HCT116 (cell line): ENCODE measurements around the gene HDAC8. TPM values are rescaled to one million over a fixed set of nuclear protein-coding genes. Genes with fewer than 3 reads are reported as not detected.

Experiments used
- ATAC-seq: fragments of 200-7000 bp; cut with Tn5 transposase; 2 replicates; pipeline ENCODE4 v1.9.1; 2020; ENCODE audit warnings: mild to moderate bottlenecking, moderate library complexity
- BruUV-seq: library from RNA; stranded (reverse); fragments of 400-500 nt; replicated peaks from 2 replicates; lab custom pipeline; 2021; lab: Mats Ljungman, UMichigan
- CTCF ChIA-PET: fragments of 300-600 bp; sonication (Branson Sonifier 250); formaldehyde crosslinking; loops from one replicate; lab custom pipeline; 2021; ENCODE audit warnings: antibody characterized with exemption; lab: Charles Lee
- POLR2A ChIA-PET: fragments of 300-600, 350-600 bp; sonication (Branson Sonifier 250); formaldehyde crosslinking; loops from one replicate; lab custom pipeline; 2021; ENCODE audit warnings: antibody characterized with exemption; lab: Charles Lee
- RAD21 ChIA-PET, 2 experiments: fragments of 300-600 bp; sonication (Branson Sonifier 250); formaldehyde crosslinking; loops; one replicate each; lab custom pipeline; 2023; ENCODE audit warnings: low total read pairs in 2 of 2; ENCODE audit not compliant: uncharacterized antibody in 2 of 2, unreplicated experiment in 2 of 2, low non-redundant PET in 1 of 2; lab: Charles Lee
- DNase-seq: peaks from one replicate; pipeline ENCODE4 v3.0.0-alpha.2; 2010; ENCODE audit warnings: low read depth, low spot score
- H2AFZ ChIP-seq: fragments of 200-600 bp; shearing (Covaris generic), sonication (generic); 2 replicates; pipeline ENCODE4 v1.6.1; 2017; ENCODE audit warnings: low read depth, mixed run types, mixed read lengths, antibody characterized with exemption, low read length; ENCODE audit not compliant: poor library complexity, severe bottlenecking
- H3K27ac ChIP-seq: 2 replicates; pipeline ENCODE4 v1.5.1; 2012; ENCODE audit warnings: low read depth, low read length
- H3K27me3 ChIP-seq: fragments of 200-600 bp; sonication (generic); 2 replicates; pipeline ENCODE4 v1.6.1; 2016; ENCODE audit warnings: mixed run types, low read length, mixed read lengths; ENCODE audit not compliant: insufficient read depth
- H3K36me3 ChIP-seq, 2 experiments: fragments of 200-500 bp in 1 of 2; fragments of 200-600 bp in 1 of 2; sonication (Bioruptor generic) in 1 of 2; sonication (generic) in 1 of 2; 2 replicates each; pipeline versions ENCODE4 v1.5.1 to v1.6.1; 2014 to 2016; ENCODE audit warnings: low read length in 2 of 2, inconsistent platforms in 1 of 2, mixed read lengths in 1 of 2, mixed run types in 1 of 2; ENCODE audit not compliant: insufficient read depth in 2 of 2, control insufficient read depth in 1 of 2
- H3K4me1 ChIP-seq, 2 experiments: fragments of 200-600 bp in 1 of 2; sonication (generic) in 1 of 2; 2 replicates each; pipeline versions ENCODE4 v1.5.1 to v1.6.1; 2012 to 2017; ENCODE audit warnings: low read length in 2 of 2, inconsistent platforms in 1 of 2, mild to moderate bottlenecking in 1 of 2, mixed read lengths in 1 of 2, mixed run types in 1 of 2, moderate library complexity in 1 of 2; ENCODE audit not compliant: insufficient read depth in 2 of 2, control insufficient read depth in 1 of 2
- H3K4me2 ChIP-seq: fragments of 200-600 bp; sonication (generic); 2 replicates; pipeline ENCODE4 v1.6.1; 2017; ENCODE audit warnings: mixed run types, low read length, mixed read lengths
- H3K4me3 ChIP-seq, 2 experiments: fragments of 200-600 bp in 1 of 2; sonication (generic) in 1 of 2; replicated peaks in 1 of 2; 2 replicates each; pipeline ENCODE4 v1.5.1; 2011 to 2016; ENCODE audit warnings: low read length in 2 of 2, control low read depth in 1 of 2, low read depth in 1 of 2, mild to moderate bottlenecking in 1 of 2, mixed read lengths in 1 of 2, mixed run types in 1 of 2
- H3K79me2 ChIP-seq: fragments of 200-600 bp; sonication (generic); 2 replicates; pipeline ENCODE4 v1.6.1; 2017; ENCODE audit warnings: mild to moderate bottlenecking, mixed run types, low read length, moderate library complexity, mixed read lengths; ENCODE audit not compliant: insufficient read depth
- H3K9ac ChIP-seq: fragments of 200-600 bp; sonication (generic); 2 replicates; pipeline ENCODE4 v1.6.1; 2016; ENCODE audit warnings: low read length, mixed read lengths
- H3K9me2 ChIP-seq: fragments of 200-600 bp; sonication (generic), shearing (Covaris generic); 2 replicates; pipeline ENCODE4 v1.6.1; 2017; ENCODE audit warnings: mixed run types, mild to moderate bottlenecking, moderate library complexity; ENCODE audit not compliant: insufficient read depth
- H3K9me3 ChIP-seq, 2 experiments: fragments of 200-500 bp in 1 of 2; fragments of 200-600 bp in 1 of 2; sonication (Bioruptor generic) in 1 of 2; sonication (generic) in 1 of 2; 2 replicates each; pipeline ENCODE4 v1.6.1; 2014 to 2017; ENCODE audit warnings: low read length in 2 of 2, mixed read lengths in 2 of 2, inconsistent platforms in 1 of 2, low read depth in 1 of 2, mild to moderate bottlenecking in 1 of 2, mixed run types in 1 of 2, moderate library complexity in 1 of 2; ENCODE audit not compliant: control insufficient read depth in 1 of 2, insufficient read depth in 1 of 2
- H4K20me1 ChIP-seq: fragments of 200-600 bp; sonication (generic), shearing (Covaris generic); 2 replicates; pipeline ENCODE4 v1.6.1; 2017; ENCODE audit warnings: mixed run types, mild to moderate bottlenecking, moderate library complexity; ENCODE audit not compliant: insufficient read depth
- CEBPB ChIP-seq: IDR thresholded peaks from 2 replicates; pipeline ENCODE4 v1.6.1; 2012; ENCODE audit warnings: low read depth
- EGR1 ChIP-seq: IDR thresholded peaks from 2 replicates; pipeline ENCODE4 v1.6.1; 2012; ENCODE audit warnings: low read depth
- ELF1 ChIP-seq: IDR thresholded peaks from 2 replicates; pipeline ENCODE4 v1.6.1; 2012; ENCODE audit warnings: low read depth, borderline replicate concordance
- EZH2 ChIP-seq: fragments of 200-600 bp; sonication (generic); IDR thresholded peaks from 2 replicates; pipeline ENCODE4 v1.6.1; 2017; ENCODE audit warnings: antibody characterized with exemption, mixed run types
- EZH2phosphoT487 ChIP-seq: fragments of 200-600 bp; IDR thresholded peaks from 2 replicates; pipeline ENCODE4 v1.6.1; 2018; ENCODE audit warnings: antibody characterized with exemption, borderline replicate concordance
- POLR2A ChIP-seq: IDR thresholded peaks from 2 replicates; pipeline ENCODE4 v1.7.0; 2011; ENCODE audit warnings: borderline replicate concordance; ENCODE audit not compliant: insufficient read depth, insufficient read length; ENCODE audit errors: extremely low read depth
- SP1 ChIP-seq: IDR thresholded peaks from 2 replicates; pipeline ENCODE4 v1.6.1; 2012; ENCODE audit warnings: low read depth
- SRF ChIP-seq: IDR thresholded peaks from 2 replicates; pipeline ENCODE4 v1.6.1; 2012; ENCODE audit warnings: low read depth
- YY1 ChIP-seq: IDR thresholded peaks from 2 replicates; pipeline ENCODE4 v1.6.1; 2011; ENCODE audit warnings: low read length, low read depth, moderate library complexity, mild to moderate bottlenecking; ENCODE audit not compliant: insufficient replicate concordance; ENCODE audit errors: extremely low read depth
- ZBTB33 ChIP-seq: IDR thresholded peaks from 2 replicates; pipeline ENCODE4 v1.6.1; 2011; ENCODE audit warnings: mild to moderate bottlenecking, low read length, moderate library complexity; ENCODE audit not compliant: insufficient replicate concordance; ENCODE audit errors: extremely low read depth
- ZFX ChIP-seq: fragments of 450-650 bp; IDR thresholded peaks from 2 replicates; pipeline ENCODE4 v1.6.1; 2017
- intact Hi-C: fragments of 100-400 bp; cut with micrococcal nuclease; formaldehyde crosslinking; loops from 2 replicates; pipeline ENCODE4 v1.10.0; 2022
- total RNA-seq: library from RNA; stranded (reverse); gene quantifications from one replicate; pipeline ENCODE4 v1.2.1, GENCODE V29; 2021; ENCODE audit not compliant: unreplicated experiment
- TF ChIP-seq, protein P1 (sequence below), 3 experiments: fragments of 200-600 bp in 1 of 3; sonication (generic) in 1 of 3; IDR thresholded peaks in 2 of 3; conservative IDR thresholded peaks in 1 of 3; 2 replicates each; pipeline ENCODE4 v1.5.1; 2012 to 2017; ENCODE audit warnings: low read depth in 2 of 3, low read length in 2 of 3, antibody characterized with exemption in 1 of 3, borderline replicate concordance in 1 of 3, control low read depth in 1 of 3, mild to moderate bottlenecking in 1 of 3, mixed read lengths in 1 of 3, mixed run types in 1 of 3, moderate library complexity in 1 of 3; ENCODE audit not compliant: insufficient read depth in 1 of 3

The HDAC8 gene
- total RNA-seq, 1 experiment from 2014 or later, result 24.1 TPM

- ATAC-seq (no peak), DNase-seq (no peak)
- Histone ChIP-seq H3K4me2 (no peak overlapping the region), H3K27ac (no peak overlapping the region), H3K36me3 (no peaks in the 10 kb centered on the region), H3K79me2 (no peaks in the 10 kb centered on the region), H4K20me1 (no peaks in the 10 kb centered on the region), H3K4me1 (no peaks in the 10 kb centered on the region), H3K9me2 (no peaks in the 10 kb centered on the region), H3K9ac (no peak overlapping the region), H2AFZ (no peak overlapping the region), H3K4me3 (no peak overlapping the region), H3K9me3 (no peaks in the 10 kb centered on the region), H3K27me3 (no peaks in the 10 kb centered on the region)
- RAD21 ChIA-PET, result no interaction called here
- POLR2A ChIA-PET, result no interaction called here
- BruUV-seq, result no TSS peak
- CTCF ChIA-PET, result no interaction called here
- intact Hi-C loops, result no loop called here
- TF ChIP-seq ZFX (no peak), CEBPB (no peak), EZH2 (no peak), YY1 (no peak), EZH2phosphoT487 (no peak), EGR1 (no peak)
These were observed 179.5 kb downstream of the HDAC8 start for GRCh38 chrX:72392816-72393800.

GRCh38 chrX:72392042-72392441 is 180.6 kb downstream of the HDAC8 start:
- no TSS peak for BruUV-seq
- Histone ChIP-seq H3K79me2 (no peaks in the 10 kb centered on the region), H2AFZ (no peak overlapping the region), H4K20me1 (no peaks in the 10 kb centered on the region), H3K4me1 (no peaks in the 10 kb centered on the region), H3K27ac (no peak overlapping the region), H3K9ac (no peak overlapping the region), H3K9me2 (no peaks in the 10 kb centered on the region), H3K36me3 (no peaks in the 10 kb centered on the region), H3K27me3 (no peaks in the 10 kb centered on the region), H3K4me2 (no peak overlapping the region), H3K9me3 (no peaks in the 10 kb centered on the region), H3K4me3 (no peak overlapping the region)
- DNase-seq (no peak), ATAC-seq (no peak)
- ChIA-PET RAD21 (no interaction called here), POLR2A (no interaction called here), CTCF (no interaction called here)
- TF ChIP-seq POLR2A (no peak), ELF1 (no peak), SP1 (no peak), SRF (no peak), ZBTB33 (no peak)
- TF ChIP-seq, protein P1, sequence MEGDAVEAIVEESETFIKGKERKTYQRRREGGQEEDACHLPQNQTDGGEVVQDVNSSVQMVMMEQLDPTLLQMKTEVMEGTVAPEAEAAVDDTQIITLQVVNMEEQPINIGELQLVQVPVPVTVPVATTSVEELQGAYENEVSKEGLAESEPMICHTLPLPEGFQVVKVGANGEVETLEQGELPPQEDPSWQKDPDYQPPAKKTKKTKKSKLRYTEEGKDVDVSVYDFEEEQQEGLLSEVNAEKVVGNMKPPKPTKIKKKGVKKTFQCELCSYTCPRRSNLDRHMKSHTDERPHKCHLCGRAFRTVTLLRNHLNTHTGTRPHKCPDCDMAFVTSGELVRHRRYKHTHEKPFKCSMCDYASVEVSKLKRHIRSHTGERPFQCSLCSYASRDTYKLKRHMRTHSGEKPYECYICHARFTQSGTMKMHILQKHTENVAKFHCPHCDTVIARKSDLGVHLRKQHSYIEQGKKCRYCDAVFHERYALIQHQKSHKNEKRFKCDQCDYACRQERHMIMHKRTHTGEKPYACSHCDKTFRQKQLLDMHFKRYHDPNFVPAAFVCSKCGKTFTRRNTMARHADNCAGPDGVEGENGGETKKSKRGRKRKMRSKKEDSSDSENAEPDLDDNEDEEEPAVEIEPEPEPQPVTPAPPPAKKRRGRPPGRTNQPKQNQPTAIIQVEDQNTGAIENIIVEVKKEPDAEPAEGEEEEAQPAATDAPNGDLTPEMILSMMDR (IDR thresholded peaks at IDR 0.05 in 2 of 3, conservative IDR thresholded peaks at IDR 0.05 in 1 of 3; ENCODE audit: borderline replicate concordance in 1 of 3, insufficient read depth in 1 of 3, low read depth in 2 of 3, low read length in 2 of 3), result no peak
- intact Hi-C loops, result no loop called here
